GM21619 (cell line): ENCODE results near the gene HCST.
A peak's percentile ranks its signal among the peaks of the same experiment; 100 is the strongest.
"Not testable (repeated sequence)": the region's sequence is repeated elsewhere in the genome, so short reads cannot be mapped to it uniquely, and the experiment has no call there.

Source experiments
- ATAC-seq: cut with Tn5 transposase; IDR thresholded peaks from one replicate; pipeline ENCODE4 v1.9.1; 2021; ENCODE audit not compliant: unreplicated experiment

The HCST gene

DNA sequence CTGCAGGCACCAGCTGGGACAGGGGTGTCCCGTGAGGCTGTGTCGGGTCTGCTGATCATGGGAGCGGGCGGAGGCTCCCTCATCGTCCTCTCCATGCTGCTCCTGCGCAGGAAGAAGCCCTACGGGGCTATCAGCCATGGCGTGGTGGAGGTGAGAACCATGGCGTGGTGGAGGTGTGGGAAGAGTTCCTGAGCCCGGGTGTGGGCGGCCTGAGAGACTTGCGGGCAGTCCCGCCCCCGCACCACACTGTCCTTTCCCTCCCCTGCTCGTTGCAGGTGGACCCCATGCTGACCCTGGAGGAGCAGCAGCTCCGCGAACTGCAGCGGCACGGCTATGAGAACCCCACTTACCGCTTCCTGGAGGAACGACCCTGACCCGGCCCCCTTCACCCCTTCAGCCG lies 23.3 kb upstream of the HCST start:
- no peak for ATAC-seq

DNA sequence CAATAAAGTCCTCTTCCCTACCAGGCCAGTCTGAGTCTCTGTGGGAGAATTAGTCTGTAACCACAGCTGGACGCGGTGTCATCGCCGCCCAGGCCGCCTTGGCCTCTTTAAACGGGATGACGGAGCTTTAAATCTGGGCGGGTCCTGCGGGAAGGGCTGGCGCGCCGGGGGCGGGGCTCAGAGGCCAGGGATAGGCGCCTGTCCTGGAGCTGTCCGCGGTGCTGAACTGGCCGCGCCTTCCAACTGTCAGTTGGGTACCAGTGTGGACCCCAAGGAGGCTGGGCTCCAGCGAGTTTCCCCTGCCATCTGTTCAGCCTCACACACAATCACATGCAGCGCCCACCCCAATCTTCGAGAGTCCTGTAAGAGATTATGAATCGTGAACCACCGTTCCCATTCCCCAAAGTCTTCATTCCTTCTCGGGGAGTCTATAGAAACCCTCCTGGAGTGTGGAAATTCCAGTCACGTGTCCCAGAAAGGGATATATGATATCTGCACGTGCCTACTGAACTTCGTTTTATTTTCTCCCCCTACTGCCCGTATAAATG lies 22.5 kb upstream of the HCST start:
- ATAC-seq = no peak

DNA sequence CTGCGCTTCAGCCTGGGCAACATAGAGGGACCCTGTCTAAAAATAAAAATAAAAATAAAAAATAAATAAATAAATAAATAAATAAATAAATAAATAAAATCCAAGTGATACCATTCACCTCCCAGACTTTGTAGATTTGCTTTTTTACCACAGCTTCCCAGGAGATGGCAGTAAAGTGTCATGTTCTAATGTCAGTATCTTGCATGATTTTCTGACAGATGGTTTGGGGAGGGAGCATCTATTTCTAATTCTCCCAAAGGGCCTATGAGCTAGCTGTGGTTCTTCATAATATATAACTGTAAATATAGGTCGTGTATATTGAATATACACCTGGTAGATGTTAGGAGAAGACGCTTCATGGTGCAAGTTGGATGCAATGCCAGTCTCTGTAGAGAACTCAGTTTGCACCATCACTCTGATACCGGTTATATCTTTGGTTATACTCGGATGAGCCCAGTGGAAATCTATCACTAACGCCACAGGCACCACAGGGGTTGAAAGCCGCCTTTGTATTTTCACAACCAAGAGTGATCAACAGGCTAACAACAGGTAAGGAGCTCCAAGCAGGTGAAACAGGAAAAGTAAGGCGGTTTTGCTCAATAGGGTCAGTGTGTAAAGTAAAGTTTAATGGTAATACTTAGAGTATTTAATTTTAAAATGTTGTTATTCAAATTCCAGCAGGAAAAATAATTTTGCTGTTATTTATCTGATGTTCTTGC lies 20.1 kb upstream of the HCST start:
- no peak for ATAC-seq

DNA sequence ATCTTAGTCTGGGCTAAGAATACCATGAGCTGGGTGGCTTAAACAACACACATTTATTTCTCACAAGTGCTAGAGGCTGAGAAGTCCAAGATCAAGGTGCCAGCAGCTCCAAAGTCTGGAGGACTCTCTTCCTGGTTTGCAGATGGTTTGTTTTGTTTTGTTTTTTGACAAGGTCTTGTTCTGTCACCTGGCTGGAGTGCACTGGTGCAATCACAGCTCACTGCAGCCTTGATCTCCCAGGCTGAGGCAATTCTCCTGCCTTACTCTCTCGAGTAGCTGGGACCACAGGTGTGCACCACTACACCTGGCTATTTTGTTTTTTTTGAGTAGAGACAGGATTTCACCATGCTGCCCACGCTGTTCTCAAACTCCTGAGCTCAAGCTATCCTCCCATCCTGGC lies 18.4 kb upstream of the HCST start:
- ATAC-seq = no peak

DNA sequence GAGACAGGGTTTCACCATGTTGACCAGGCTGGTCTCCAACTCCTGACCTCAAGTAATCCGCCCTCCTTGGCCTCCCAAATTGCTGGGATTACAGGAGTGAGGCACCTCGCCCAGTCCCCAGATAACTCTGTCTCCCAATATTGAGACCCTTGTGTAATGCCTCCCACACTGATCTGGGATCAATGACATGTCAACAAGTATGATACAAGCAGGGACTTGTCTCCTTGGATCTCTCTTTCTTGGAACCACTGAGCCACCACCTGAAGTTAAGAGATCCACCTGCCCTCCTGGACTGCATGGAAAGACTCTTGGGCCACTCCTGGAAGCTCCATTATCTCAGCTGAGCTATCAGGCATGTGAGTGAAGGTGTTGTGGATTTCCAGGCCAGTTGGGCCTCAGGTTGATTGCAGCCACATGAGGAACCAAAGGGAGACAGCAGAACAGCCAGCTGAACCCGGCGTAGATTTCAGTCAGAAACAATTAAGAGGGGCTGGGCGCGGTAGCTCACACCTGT lies 17.0 kb upstream of the HCST start:
- no peak for ATAC-seq

DNA sequence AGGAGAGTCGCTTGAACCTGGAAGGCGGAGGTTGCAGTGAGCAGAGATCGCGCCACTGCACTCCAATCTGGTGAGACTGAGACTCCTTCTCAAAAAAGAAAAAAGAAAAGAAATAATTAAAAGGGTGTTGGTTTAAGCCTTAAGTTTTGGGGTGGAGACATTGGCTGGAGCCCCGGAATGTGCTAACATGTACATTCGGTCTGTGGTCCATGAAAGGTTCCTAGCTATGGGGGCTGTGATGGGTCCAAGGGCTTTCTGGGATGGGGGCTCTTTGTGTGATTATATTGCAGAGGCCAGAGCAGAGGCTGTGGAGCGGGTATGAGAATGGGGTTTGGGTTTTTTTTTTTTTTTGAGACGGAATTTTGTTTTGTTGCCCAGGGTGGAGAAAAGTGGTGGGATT lies 16.4 kb upstream of the HCST start:
- no peak for ATAC-seq

DNA sequence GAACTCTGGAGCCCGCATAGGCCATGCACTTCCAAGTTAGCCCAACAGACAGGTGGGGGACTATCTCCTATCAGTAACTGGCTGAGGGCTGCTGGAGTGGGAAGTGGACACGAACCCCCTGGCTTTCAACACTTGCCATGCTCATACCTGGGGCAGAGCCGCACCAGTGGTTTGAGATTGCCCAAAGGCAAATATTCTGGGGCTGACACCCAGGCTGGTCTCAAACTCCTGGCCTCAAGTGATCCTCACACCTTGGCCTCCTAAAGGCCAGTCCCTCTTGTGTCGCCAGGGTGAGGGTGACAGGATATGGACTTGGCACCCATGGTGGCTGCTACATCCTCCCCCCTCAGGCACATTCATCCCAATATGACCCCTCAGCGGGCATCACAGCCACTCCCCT lies 15.1 kb upstream of the HCST start:
- no peak for ATAC-seq

DNA sequence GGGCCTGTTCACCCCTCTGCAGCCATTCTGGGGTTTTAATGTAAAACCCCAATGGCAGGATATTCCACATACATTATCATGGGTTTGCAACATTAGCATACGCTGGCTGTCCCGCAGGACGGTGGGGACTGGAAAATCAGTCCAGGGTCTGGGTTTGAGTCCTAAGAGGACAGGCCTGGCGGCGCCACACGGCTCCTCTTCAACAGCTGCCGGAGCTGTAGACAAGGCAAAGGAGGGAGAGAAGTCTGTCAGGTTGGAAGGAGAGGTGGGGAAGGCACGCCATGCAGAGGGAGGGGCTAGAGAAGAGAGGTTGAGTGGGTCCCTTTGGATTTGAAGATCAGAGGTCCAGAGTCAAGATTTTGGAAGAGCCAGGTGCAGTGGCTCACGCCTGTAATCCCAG lies 13.9 kb upstream of the HCST start:
- ATAC-seq = no peak

DNA sequence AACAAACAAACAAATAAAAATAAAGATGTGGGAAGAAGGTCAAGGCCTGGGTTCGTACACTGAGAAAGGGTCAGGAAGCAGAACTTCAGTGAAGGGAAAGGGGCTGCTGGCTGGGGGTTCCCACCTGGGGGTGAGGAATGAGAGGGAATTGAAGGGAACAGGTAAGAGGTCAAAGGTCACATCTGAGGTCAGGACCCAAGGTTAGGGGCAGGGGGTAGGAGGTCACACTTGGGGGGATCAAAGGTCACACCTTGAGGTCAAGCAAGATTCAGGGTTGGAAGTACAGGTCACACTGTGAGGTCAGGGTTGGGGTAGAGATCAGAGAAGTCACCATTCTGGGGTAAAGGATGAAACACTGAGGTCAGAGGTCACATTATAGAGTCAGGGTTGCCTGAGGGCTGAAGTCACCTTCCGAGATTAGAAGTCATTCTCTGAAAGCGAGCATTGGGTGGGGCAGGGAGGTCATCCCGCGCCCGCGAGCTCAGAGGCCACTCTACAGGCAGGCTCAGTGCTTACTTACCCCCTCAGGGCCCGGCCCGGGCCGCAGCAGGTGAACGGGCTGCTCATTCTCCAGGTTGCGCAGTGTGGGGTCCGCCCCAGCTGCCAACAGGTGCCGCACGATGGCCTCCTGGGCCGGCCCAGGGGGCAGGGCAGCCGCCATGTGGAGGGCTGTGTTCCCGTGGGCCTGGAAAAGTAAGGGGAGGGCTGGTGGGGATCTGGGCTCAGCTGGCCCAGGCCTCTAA lies 12.8 kb upstream of the HCST start:
- no peak for ATAC-seq

DNA sequence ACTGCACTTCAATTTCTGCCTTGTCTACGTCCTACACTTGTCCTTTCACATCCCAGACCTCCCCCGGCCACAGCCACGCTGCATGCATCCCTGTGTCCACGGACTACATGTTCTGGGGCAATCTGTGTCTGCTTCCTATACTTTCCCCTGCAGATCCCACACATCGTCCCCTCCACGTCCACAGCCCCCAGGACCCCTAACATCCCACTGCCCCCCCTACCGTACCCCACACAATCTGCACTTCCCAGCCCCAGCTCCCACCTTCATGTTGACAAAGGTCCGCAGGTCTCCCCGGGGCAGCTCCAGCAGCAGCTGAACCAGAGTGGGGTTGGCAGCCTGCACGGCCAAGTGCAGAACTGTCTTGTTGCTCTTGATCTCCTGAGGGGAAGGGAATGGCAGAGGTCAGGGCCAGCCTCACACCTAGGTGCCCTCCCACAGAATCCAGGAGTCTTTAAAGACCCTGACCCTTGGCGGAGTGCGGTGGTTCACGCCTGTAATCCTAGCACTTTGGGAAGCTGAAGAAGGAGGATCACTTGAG lies 12.1 kb upstream of the HCST start:
- no peak for ATAC-seq

DNA sequence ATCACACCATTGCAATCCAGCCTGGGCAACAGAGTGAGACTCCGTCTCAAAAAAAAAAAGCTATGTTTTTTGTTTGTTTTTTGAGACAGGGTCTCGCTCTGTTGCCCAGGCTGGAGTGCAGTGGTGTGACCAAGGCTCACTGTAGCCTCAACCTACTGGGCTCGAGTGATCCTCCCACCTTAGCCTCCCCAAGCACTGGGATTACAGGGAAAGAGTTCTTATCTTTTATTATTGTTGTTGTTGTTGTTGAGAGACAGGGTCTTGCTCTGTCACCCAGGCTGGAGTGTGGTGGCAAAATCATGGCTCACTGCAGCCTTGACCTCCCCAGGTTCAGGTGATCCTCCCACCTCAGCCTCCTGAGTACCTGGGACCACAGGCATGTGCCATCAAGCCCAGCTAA lies 10.5 kb upstream of the HCST start:
- not testable (repeated sequence) for ATAC-seq

DNA sequence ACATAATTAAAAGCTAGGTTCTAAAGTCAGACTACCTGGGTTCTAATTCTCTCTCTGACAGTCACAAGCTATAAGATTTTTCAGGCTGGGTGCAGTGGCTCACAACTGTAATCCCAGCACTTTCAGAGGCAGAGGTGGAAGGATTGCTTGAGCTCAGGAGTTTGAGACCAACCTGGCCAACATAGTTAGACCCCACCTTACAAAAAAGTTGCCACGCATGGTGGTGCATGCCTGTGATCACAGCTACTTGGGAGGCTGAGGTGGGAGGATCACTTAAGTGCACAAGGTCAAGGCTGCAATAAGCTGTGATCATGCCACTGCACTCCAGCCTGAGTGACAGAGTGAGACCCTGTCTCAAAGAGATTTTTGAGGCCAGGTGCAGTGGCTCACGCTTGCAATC lies 8.0 kb upstream of the HCST start:
- ATAC-seq = no peak

DNA sequence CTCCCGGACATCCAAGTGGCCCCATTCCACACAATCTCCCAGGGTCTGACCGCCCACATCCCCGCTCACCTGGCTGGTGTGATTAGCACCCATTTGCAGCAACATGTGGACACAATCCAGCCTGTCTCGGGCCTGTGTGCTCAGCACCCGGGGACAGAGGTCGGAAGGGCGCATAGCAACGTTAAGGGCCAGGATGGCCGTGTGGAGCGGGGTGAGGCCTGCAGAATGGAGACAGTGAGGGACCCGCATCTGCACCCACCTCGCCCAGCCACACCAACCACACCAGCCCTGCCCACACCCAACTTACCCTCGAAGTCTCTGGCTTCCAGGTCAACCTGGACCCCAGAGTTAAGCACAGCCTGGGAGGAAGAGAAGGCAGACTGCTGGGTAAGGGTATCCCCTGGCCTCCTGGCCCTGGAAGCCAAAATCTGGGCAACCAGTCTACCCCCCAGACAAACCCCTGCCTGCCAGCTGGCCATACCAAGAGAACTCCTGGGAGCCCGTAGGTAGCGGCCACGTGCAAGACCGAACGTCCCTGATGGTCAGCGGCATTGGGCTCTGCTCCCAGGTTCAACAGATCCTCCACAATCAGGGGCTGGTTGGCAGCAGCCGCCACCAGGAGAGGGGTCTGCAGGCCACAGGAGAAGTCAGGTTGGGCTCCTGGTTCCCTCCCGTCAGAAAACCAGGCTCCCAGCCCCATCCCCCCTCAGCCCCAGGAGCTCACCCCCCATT lies 6.3 kb upstream of the HCST start:
- no peak for ATAC-seq

DNA sequence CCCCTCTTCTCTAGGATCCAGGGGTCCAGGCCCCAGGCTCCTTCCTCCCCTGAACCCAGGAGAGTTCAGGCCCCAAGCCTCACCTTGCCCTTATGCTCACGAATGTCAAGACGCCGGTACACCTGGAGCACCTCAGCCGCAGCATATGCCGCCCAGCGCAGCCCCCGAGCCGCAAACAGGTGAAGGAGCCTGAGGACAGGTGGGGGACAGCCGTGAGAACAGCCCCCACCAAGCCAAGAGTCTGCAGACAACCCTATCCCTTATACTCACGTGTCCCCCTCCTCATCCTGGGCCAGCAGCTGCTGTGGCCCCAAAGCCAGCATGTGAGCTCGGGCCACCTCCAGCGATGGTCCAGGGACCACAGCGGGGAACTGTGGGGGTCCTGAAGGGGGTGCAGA lies 5.7 kb upstream of the HCST start:
- ATAC-seq = no peak

DNA sequence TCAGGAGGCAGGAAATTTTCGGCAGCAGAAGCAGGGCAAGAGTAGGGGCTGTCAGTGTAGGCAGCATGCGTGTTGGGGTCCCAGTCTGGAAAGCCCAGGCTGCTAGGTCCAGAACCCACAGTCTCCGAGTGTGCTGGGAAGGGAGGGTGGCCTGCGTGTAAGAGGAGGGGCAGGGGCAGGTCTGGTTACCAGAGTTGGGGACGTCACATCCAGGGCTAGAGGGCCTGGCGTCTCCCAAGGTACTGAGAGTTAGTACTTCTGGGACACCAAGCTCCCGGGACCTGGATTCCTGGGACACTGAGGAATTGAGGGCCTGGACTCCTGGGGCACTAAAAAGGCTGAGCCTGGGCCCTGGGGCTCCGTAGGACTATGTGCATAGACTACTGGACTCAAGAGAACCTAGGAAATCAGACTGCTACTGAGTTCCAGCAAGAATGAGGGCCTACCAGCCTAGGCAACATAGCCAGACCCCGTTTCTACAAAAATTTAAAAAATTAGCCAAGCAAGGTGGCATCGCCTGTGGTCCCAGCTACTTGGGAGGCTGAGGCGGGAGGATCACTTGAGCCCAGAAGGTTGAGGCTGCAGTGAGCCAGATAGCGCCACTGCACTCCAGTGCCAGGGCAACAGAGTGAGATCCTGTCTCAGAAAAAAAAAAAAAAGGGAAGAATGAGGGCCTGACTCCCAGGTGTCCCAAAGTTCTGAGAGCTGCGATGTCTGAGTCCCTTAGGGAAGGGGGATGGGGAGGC lies 4.5 kb upstream of the HCST start:
- ATAC-seq = no peak

DNA sequence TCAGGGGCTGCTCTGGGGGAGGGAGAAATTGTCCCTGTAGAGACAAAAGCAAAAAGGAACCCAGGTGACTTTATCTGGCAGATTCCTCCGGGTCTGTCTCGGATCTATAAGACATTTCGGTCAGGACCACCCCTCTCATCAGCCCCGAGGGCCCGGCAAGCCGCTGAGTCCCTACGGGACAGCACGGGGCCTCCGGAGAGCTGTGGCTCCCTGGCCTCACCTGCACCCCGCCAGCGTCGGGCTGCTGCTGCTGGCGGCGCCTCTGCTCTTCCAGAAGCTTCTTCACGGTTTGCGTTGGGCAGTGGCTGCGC lies 3.9 kb upstream of the HCST start:
- ATAC-seq = no peak

DNA sequence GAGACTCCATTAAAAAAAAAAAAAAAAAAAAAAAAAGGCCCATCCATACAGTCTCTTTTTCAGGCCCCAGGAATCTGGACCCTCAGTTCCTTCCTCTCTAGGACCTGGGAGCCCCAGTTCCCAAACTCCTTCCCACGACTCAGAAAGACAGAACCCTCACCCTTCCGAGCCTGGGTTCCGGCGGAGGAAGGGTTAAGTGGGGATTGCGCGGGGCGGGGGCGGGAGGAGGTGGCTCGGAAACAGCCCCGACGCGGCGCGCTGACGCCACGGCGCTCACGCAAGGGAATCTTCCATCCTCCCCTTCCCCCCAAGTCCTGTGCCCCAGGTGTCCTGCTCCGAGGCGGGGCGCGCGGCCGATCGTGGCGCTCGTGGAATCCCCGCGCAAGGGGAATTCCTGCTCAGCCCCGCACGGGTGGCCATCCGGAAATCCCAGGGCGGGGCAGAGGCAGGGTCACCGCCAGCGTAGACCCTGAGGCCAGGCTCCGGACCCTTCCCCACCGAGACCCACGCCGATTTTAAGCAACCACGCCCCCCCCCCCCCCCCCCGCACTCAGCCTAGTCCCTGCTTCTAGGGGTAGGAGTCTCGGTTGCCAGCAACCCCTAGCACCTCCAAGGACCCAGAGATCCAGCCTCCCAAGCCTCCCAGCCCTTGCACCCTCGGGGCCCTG lies 2.6 kb upstream of the HCST start:
- ATAC-seq = peak; percentile 36

DNA sequence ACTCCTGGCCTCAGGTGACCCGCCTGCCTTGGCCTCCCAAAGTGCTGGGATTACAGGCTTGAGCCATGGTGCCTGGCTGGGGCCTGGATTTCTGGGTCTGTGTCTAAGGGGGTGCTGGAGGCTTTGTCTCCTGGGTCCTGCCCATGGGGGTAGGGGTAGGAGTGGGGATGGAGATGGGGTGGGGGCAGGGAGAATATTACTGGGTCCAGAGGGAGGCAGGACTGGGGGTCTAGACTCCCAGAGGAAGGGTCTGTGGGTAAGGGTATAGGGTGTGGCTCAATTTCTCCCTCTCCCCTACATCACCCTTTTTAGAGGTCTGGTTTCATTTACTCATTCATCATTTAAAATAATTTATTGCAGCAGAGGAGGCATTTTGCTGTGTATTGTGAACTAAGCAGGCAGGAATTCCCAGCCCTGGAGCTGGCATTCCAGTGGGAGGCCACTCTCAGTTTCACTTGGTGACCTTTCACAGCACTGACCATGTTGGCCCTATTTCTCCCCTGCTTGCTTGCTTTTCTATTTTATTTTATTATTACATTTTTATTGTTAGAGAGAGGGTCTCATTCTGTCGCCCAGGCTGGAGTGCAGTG lies 1.2 kb upstream of the HCST start:
- ATAC-seq = no peak

DNA sequence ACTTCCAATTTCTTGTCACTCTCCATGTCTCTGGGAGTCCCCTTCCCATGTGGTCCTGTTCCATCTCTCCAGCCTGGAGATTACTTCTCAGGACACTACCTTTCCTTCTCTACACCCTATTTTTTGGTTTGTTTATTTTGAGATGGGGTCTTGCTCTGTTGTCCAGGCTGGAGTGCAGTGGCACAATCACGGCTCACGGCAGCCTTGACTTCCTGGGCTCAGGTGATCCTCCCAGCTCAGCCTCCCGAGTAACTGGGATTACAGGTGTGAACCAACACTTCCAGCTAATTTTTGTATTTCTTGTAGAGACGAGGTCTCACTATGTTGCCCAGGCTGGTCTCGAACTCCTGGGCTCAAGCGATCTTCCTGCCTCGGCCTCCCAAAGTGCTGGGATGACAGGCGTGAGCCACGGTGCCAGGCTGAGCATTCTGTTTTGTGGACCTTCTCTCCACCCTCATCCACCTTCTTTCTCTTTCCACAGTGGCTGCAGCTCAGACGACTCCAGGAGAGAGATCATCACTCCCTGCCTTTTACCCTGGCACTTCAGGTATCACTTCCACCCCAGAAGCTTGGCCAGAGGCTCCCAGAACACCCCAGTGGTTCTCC lies 644 bp downstream of the HCST start:
- no peak for ATAC-seq
